Omental fat pad (tissue), 4 donors: ENCODE data around the gene NFX1. TPM values are rescaled to one million over a fixed set of nuclear protein-coding genes. Genes with fewer than 3 reads are reported as not detected.
A peak's percentile ranks its signal among the peaks of the same experiment; 100 is the strongest.
"Not testable (repeated sequence)": the region's sequence is repeated elsewhere in the genome, so short reads cannot be mapped to it uniquely, and the experiment has no call there.

Experiments
- ATAC-seq: fragments of 150-250 bp; one replicate; pipeline ENCODE4 v1.9.1; 2016; ENCODE audit warnings: mild to moderate bottlenecking, moderate library complexity; ENCODE audit not compliant: low FRiP score
- DNase-seq: peaks from one replicate; pipeline ENCODE4 v3.0.0-alpha.2; 2019; ENCODE audit warnings: low spot score
- total RNA-seq, 4 donors: library from RNA; depleted of rRNA; stranded (reverse); fragments of >200 nt; gene quantifications; one replicate each; pipeline ENCODE4 v1.1.0, GENCODE V29; 2016
- TF ChIP-seq, protein P1 (sequence below), 3 donors: fragments of 450-650 bp; IDR thresholded peaks; one replicate each; pipeline ENCODE4 v1.5.1; 2016 to 2017; ENCODE audit warnings: antibody characterized with exemption in 3 of 3, mild to moderate bottlenecking in 3 of 3, moderate library complexity in 2 of 3

NFX1 gene
- total RNA-seq, 4 donors from 2014 or later: 31.4 to 37.4 (median 34.9) TPM

GRCh38 chr9:33350310-33350709, 60.0 kb downstream of the NFX1 start:
- ATAC-seq (peak; percentile 84), DNase-seq (no peak)
- TF ChIP-seq, protein P1, sequence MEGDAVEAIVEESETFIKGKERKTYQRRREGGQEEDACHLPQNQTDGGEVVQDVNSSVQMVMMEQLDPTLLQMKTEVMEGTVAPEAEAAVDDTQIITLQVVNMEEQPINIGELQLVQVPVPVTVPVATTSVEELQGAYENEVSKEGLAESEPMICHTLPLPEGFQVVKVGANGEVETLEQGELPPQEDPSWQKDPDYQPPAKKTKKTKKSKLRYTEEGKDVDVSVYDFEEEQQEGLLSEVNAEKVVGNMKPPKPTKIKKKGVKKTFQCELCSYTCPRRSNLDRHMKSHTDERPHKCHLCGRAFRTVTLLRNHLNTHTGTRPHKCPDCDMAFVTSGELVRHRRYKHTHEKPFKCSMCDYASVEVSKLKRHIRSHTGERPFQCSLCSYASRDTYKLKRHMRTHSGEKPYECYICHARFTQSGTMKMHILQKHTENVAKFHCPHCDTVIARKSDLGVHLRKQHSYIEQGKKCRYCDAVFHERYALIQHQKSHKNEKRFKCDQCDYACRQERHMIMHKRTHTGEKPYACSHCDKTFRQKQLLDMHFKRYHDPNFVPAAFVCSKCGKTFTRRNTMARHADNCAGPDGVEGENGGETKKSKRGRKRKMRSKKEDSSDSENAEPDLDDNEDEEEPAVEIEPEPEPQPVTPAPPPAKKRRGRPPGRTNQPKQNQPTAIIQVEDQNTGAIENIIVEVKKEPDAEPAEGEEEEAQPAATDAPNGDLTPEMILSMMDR (IDR thresholded peaks at IDR 0.05): no peak

GRCh38 chr9:33351547-33351946, 61.2 kb downstream of the NFX1 start:
- DNase-seq (no peak), ATAC-seq (no peak)
- TF ChIP-seq, protein P1 (IDR thresholded peaks at IDR 0.05): no peak

- DNase-seq (no peak), ATAC-seq (peak; percentile 81)
- TF ChIP-seq, protein P1 (IDR thresholded peaks at IDR 0.05): no peak
Measured at GRCh38 chr9:33354651-33355211, 64.4 kb downstream of the NFX1 start.

- DNase-seq: no peak
- no peak for ATAC-seq
- TF ChIP-seq, protein P1 (IDR thresholded peaks at IDR 0.05): no peak
Measured at GRCh38 chr9:33355933-33356332, 65.6 kb downstream of the NFX1 start.

DNA sequence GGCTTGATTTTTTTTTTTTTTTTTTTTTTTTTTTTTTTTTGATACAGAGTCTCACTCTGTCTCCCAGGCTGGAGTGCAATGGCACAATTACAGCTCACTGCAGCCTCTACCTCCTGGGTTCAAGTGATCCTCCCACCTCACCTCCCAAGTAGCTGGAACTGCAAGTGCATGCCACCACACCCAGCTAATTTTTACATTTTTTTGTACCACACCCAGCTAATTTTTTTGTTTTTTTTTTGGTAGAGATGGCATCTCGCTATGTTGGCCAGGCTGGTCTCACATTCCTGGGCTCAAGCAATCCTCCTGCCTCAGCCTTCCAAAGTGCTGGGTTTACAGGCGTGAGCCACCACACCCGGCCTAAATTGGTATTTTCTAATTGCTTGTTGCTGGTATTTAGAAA, 68.3 kb downstream of the NFX1 start:
- ATAC-seq, DNase-seq: not testable (repeated sequence)

- no peak for ATAC-seq
- DNase-seq: no peak
- TF ChIP-seq, protein P1 (IDR thresholded peaks at IDR 0.05): no peak
Measured at GRCh38 chr9:33364127-33364526, 73.8 kb downstream of the NFX1 start.

DNA sequence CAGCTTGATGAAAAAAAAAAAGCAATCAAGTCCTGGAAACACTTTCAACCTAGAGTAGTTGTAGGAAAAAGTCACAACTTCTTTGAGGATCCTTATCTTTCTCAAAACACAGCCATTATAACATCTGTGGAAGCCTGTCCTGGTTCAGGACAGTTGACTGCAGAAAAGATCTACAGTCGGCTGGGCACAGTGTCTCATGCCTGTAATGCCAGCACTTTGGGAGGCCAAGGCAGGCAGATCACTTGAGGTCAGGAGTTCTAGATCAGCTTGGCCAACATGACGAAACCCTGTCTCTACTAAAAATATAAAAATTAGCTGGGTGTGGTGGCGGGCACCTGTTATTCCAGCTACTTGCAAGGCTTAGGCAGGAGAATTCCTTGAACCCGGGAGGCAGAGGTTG, 74.5 kb downstream of the NFX1 start:
- ATAC-seq, DNase-seq: not testable (repeated sequence)

DNA sequence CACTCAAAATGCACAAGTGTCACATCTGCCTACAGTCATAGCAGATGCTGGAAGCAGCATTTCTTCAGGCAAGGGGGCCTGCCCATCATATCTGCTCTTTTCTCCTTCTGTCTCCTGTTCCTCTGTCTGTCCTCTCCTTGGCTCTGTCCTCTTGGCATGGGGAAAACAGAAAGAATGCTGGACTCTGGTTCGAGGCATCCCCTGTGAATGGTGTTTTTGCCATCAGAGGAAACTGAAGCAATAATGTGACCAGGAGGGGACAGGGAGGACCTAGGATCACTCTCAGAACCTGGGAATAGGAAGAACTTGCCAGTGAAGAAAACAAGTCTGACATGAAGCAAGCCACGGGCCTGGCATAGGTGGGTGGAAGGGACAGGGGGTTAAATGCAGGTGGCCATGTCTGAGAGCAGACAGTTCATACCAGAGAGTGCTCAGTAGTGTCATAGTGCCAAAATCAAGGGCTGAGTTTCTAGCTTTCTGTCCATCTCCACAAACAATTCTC, 76.7 kb downstream of the NFX1 start:
- ATAC-seq (no peak), DNase-seq (no peak)
- TF ChIP-seq, protein P1 (IDR thresholded peaks at IDR 0.05): no peak
